NCI-H2107 (cell line): ENCODE data around the gene TMEM178B.
"Not testable (repeated sequence)": the region's sequence is repeated elsewhere in the genome, so short reads cannot be mapped to it uniquely, and the experiment has no call there.

Experiments
- DNase-seq: peaks from one replicate; lab custom pipeline; 2025; lab: John Stamatoyannopoulos, UW

TMEM178B gene

DNA sequence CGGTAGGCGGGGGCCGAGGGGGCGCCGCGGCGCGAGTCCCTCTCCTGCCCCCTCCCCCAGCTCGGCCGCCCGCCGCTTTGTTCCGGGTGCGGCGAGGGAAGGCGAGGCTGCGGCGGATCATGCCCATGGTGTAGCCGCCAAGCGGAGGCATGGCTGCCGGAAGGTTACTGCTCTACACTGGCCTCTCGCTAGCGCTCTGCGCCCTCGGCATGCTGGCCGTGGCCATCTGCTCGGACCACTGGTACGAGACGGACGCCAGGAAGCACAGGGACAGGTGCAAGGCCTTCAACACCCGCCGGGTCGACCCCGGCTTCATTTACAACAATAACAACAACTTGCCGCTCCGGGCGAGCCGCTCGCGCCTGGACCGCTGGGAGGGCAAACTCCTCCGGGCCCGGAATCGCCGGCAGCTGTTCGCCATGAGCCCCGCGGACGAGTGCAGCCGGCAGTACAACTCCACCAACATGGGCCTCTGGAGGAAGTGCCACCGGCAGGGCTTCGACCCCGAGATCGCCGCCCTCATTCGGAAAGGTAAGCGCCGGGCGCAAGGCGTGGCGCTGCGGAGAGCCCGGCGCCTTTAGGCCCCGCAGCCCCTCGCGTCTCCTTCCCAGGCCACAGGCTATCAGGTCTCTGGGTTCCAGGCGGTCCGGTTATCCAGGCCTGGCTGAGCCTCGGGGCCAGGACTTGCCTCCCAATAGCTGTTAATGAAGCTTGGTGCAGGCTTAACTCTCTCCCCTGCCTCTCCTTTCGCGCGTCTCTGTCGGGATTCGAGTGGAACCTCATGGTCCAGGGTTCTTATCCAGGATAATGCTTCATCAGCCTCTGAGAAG, 513 bp downstream of the TMEM178B start:
- DNase-seq = peak; percentile 15

DNA sequence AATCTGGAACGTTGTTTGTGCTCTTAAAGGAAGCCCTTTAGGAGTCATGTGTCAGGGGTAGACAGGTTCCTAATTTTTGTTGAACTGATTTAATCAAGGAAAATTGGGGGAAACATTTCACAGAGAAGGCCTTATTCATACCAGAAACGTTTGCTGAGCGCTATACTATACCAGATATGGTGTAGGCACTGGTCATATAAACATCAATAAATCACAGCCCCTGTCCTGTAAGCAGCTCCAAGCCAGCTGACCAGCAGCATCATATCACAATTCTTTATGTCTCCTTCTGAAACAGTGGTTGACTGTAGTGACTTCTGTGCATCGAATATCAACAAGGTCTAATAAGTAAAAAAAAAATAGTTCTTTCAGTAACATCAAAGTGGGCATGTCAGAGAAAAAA, 1.1 kb downstream of the TMEM178B start:
- no peak for DNase-seq

DNA sequence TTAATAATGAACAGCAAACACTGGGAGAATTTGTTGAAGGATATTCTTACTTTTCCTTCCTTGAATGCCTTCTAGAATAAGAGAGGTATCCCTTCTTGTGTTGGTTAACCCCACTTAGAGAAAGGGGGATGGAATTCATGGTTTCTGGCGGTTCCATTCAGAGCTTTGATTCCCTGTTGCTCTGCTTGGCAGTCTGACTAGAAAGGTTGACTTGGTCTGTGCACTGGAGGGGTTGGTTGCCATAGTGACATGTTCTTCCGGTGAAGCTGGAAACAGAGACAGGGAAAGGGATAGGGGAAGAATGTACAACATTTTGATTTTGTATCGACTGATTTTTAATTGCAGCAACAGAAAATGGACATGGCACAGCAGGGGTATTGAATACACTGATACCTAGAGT, 2.5 kb downstream of the TMEM178B start:
- peak; percentile 65 for DNase-seq

DNA sequence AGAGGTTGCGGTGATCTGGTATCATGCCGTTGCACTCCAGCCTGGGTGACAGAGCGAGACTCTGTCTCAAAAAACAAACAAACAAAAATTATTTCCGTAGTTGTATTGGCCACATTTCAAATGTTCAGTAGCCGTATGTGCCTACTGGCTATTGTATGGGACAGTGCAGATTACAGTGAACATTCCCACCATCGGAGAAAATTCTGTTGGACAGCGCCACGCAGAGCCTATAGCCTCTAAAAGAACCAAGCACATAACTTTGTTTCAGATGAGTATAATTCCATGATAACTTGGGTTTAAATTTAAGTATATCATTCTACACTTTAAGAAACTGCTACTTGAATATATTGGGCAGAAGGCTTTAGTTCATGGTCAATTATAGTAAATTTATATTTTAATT, 5.4 kb downstream of the TMEM178B start:
- DNase-seq = no peak

DNA sequence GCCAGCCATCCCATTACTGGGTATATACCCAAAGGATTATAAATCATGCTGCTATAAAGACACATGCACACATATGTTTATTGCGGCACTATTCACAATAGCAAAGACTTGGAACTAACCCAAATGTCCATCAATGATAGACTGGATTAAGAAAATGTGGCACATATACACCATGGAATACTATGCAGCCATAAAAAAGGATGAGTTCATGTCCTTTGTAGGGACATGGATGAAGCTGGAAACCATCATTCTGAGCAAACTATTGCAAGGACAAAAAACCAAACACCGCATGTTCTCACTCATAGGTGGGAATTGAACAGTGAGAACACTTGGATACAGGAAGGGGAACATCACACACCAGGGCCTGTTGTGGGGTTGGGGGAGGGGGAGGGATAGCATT, 15.6 kb downstream of the TMEM178B start:
- not testable (repeated sequence) for DNase-seq

DNA sequence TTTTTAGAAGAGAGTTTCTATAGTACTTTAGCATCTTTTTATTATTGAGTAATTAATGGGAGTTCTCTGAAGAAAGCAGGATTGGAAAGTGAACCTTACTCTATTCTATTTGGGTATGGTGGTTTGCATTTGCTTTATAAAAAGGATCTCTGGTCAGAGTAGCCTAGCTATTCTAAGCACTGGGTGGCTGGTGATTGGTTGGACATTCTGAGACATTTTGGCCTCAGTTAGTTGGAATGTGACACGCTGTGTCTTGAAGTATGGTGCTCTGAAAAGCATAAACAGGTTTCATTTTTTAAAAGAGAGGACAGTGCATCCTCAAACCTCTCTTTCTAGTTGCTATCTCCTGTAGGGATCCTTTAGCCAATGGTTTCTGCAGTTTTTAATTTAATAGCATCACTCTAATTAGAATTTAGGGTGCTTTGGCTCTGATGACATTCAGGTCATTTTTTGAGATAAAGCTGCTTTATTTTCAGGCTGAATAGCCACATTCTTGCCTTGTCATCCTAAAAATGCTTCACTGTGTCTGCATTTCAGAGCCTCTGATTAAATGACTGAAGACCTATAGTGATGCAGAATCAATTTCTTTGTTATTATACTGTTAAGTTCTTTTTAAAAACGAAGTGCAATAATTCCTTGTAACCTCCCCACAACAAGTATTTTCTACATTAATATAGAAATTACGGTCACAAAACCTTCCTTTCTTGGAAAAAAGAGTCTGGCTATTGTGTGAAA, 20.6 kb downstream of the TMEM178B start:
- DNase-seq = no peak

DNA sequence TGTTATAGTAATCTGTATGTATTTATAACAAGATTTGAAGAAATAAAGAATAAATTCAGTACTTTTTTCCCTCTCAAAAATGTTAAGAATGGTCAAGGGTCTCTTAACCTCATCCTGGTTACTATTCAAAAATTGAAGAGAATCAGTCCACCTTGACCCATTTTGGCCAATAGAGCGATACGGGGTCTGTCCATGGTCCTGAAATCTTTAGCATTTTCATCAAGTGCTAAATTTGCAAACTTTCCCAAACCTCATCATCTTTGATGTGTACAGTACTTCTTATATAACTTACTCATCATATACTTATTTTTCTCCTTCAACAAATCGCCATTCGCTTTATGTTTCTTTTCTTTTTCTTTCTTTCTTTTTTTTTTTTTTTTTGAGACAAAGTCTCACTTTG, 23.6 kb downstream of the TMEM178B start:
- no peak for DNase-seq

DNA sequence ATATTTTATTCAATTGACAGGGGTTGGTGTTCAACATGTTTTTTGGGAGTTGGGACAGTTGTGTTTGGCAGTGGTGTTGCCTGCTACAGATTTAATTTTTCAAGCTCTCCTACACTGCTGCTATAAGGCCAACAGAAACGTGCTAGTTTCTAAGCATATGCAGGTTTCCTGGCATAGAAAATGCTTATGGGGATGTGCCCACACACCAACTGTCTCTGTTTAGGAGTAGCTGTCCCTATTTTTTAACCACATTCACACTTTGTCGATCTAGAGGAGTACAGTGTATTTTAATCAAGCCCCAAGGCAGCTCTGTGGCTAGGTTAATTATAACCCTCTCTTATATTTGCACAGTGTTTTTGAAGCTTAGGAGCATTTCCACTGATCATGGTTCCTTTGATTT, 28.6 kb downstream of the TMEM178B start:
- DNase-seq = no peak

DNA sequence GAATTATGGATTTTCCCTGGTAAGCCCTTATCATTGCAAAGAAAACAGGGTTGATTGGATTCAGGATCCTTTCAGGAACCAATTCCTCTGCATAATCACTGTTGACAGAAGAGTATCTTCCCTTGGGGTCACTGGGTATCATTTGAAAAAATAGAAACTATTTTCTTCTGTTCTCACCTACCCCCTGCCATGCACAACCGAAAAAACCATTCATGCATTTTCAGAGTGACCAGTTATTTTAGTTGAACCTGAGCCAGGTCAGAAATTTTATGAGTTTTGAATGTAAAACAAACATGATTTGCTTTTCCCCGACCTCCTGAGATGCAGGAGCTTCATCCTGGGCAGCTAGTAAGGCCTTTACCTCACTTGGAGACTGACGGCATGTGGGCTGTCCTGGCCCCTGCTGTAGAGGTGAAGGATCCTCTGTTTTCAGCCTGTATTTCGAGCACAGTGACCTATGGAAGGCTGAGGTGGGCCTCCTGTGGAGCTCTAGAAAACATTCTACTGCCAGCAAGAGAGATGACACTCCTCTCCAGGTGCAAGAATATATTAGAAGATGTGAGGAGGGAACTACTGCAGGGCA, 30.1 kb downstream of the TMEM178B start:
- no peak for DNase-seq

DNA sequence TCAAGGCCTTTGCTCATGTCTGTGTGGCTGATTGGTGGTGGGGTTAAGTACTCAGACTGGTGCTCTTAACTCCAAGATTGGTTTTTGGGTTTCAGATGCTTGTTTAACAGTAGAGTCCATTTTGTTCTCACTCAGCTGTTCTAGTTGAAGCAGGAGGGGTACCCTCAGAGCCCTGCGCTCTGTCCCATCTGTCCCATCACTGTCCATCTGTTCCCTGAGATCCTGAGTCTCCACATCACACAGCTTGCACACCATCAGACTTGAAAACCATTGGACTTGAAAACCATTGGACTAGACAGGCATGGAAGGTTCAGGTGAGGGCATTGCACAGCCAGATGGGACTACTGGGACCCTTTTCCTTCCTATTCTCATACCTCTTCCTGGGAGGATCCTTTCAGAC, 39.3 kb downstream of the TMEM178B start:
- no peak for DNase-seq

DNA sequence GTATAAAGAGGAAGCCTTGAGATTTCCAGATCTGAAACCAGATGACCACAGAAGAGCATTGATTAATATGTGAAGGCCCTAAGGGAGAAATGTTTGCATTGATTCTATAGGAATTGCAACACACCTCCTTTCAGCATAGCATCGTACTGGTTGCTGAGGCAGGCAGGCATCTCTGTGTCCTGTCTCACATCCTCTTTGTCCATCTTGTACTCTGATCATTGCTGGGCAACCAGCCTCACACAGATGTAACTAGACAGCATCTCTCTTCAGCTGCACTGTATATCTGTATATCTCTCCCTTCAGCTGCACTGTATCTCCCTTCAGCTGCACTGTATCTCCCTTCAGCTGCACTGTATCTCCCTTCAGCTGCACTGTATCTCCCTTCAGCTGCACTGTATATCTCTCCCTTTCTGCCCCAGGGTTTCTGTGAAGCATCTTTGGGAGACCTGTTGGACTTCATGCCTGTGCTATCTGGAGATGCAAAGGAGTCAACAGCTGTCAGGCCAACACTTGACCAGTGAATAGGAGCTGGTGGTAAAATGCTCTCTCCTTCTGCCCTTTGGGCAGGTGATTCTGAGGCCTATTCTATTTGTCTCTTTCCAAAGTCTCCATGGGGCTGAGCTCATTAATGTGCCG, 40.3 kb downstream of the TMEM178B start:
- DNase-seq = no peak

DNA sequence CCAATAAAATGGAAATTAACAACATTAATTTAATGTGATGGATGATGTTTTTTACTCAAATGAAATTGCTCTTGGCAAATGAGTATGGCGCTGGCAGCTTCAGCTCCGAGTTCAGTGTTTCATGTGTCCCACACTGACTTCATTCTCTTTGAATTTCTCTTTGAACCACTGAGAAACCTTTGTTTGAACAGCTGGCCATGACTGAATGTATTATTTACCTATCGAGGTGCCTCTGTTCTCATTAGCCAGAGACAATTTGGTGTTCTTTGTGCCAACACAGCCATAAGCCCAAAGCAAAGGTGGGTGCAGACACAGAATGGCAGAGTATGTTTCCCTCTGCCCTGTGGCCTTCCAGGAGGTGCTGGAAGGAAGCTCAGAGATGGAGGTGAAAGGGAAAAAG, 42.1 kb downstream of the TMEM178B start:
- peak; percentile 70 for DNase-seq

DNA sequence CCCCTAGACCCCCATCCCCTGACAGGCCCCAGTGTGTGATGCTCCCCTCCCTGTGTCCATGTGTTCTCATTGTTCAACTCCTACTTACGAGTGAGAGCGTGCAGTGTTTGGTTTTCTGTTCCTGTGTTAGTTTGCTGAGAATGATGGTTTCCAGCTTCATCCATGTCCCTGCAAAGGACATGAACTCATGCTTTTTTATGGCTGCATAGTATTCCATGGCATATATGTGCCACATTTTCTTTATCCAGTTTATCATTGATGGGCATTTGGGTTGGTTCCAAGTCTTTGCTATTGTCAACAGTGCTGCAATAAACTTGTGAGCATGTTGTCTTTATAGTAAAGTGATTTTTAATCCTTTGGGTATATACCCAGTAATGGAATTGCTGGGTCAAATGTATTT, 42.8 kb downstream of the TMEM178B start:
- DNase-seq = not testable (repeated sequence)

DNA sequence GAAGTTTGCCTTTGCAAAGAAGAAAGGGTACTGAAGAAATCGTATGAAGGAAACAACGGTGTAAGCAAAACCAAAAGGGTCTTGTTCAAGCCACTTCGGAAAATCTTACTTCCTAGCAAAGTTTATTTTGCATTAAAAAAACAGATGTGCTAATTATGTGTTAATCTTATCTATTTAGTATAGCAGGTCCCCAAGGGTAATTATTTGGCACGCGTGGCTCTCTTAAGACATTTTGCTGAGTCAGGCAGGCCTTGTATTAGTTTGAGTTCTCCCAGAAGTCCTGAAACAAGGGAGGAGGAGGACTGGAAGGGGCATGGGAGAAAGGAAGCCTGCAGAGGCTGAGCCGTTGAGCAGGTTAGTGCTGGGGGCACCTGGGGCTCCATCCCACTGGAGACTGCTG, 44.9 kb downstream of the TMEM178B start:
- DNase-seq = no peak

DNA sequence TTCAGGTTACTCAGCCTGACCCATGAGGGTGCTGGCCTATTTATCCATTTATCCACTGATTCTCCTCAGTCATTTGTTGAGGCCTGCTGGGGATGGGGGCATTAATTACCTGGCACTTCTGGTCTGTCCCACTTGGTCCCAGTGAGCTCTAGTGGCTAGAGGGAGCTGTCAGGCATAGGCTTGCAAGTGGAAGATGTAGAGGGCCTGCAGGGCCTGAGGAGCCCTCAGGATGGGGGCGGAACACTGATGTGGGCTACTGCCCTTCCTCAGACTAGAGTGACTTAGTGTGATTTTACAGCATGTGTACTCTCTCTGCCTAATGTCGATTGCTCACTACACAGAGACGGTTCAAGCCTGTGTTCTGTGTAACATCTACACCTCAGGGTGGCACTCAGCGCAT, 45.3 kb downstream of the TMEM178B start:
- no peak for DNase-seq

DNA sequence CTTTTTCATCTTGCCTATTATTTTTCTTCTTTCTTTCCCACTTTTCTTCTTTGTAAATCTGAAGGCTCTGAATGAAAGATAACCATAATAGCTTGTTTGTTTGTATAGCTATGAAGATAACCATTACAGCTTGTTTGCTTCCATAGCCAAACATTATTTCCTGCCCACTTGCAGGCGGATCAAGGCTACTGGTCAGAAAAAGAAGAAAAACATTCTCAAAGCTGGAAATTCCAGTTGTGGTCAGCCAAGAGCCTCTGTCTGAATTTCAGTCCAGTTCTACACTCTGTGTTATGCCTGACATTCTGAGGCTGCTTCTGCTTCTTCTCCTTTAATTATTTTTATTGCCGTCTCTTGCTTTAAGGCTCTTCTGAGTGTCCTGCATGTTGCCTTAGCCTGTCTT, 48.9 kb downstream of the TMEM178B start:
- DNase-seq = no peak

DNA sequence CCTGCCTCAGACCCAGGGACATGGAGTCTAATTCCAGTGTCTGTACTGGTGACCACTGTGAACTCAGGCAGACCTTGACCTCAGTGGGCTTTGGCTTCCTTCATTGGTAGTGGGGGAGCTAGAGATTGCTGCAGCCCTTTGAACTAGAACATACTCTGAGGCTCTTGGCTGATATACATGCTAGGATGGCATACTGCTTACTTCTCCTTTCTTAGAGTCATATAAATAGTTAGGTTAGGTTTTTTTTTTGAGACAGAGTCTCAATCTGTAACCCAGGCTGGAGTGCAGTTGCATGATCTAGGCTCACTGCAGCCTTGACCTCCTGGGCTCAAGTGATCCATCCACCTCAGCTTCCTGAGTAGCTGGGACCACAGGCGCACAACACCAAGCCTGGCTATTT, 49.7 kb downstream of the TMEM178B start:
- DNase-seq = no peak

DNA sequence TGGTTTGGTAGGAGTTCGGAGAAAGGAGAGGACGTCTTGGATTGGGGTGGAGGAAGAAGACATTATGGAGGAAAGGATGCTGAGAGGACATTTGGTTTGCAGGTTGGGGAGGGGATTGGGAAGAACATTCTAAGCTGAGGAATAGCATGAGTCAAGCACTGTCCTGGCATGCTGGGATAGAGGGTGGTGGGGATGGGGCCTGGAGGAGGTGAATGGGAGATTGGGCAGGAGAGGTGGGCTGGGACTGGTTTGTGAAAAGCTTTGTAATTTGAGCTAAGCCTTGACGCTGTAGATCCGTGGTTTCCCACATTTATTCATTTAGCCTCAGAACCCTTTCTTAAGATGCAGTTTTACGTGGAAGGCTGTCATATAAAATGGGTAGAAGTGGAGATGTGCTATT, 52.2 kb downstream of the TMEM178B start:
- no peak for DNase-seq

DNA sequence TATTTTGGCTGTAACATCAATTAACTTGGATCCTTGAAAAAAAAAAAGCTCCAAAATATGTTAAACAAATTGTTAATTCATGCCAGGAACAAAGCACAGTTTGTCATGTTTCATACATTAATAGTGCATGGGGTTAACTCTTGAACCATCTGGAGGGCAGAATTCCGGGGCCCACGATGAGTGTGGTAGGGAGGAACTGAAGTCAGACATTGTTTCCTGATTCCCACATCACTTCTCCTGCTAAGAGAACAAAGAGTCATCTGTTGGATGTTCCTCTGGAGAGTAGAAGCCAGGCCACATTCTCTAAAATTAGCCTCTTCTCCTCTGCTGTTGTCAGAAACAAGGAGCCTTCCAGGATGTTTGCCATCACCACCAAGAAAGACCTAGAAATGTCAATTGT, 54.6 kb downstream of the TMEM178B start:
- no peak for DNase-seq

DNA sequence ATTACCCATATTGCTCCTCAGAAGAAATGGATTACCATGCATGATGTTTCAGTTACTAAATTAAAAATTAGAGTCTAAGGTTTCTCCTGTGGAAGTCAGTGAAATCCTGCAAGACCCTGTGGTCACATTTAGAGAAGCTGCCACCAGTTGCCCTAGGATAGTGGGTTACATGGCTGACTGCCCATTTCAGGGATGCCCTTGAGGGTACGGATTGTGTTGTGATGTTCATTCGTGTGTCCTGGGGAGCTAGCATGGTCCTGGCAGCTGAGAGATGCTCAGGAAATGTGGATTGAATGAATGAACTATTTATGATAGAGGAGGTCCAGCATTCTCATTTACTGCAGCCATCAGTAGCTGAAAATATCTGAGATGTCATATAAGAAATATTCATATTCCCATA, 55.1 kb downstream of the TMEM178B start:
- DNase-seq = no peak

DNA sequence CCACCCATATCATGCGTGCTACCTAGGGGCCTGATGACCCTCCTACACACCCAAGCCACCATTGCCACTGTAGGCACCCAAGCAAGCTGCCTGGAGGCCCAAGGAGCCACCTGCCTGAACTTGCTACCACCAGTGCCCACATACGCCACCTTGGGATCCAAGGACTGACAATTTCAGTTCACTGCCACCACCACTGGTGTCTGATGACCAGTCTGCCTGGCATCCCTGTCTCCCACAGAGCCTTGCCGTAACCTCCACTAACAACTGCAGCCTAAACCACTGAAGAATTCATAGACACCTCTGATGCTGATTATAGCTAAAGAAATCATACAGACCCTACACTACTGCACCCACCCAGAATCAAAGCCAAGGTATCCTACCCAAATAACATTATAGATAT, 58.8 kb downstream of the TMEM178B start:
- DNase-seq = no peak

DNA sequence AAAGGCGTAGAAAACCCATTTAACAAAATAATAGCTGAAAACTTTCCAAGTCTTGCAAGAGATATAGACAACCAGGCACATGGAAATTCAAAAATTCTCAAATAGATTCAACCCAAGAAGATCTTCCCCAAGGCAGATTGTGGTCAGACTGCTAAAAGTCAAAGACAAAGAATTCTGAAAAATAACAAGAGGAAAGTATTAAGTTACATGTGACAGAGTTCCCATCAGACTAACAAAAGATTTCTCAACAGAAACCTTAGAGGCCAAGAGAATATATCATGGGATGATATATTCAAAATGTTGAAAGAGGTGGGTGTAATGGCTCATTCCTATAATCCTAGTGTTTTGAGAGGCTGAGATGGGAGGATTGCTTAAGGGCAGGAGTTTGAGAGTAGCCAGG, 59.8 kb downstream of the TMEM178B start:
- no peak for DNase-seq

DNA sequence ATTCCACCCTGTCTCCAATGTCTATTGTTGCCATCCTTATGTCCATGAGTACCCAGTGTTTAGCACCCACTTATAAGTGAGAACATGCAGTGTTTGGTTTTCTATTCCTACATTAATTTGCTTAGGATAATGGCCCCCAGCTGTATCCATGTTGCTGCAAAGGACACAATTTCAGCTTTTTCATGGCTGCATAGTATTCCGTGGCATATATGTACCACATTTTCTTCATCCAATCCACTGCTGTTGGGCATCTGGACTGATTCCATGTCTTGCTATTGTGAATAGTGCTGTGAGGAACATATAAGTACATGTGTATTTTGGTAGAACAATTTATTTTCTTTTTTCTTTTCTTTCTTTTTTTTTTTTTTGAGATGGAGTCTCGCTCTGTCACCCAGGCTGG, 68.2 kb downstream of the TMEM178B start:
- DNase-seq = no peak
